Cardiac fibroblast (primary cell): ENCODE results near the gene ITGA7.

Source experiments
- DNase-seq, 2 donors: peaks; one replicate each; pipeline versions ENCODE4 v3.0.0 to v3.0.0-alpha.2; 2010; ENCODE audit warnings: low read depth in 2 of 2
- H3K4me3 ChIP-seq, 2 donors: replicated peaks in 1 of 2; 1 replicate in 1 of 2; 2 replicates in 1 of 2; pipeline ENCODE4 v1.5.1; 2011; ENCODE audit warnings: low read depth in 2 of 2, low read length in 2 of 2, mild to moderate bottlenecking in 2 of 2, moderate library complexity in 1 of 2
- TF ChIP-seq, protein P1 (sequence below): IDR thresholded peaks from one replicate; pipeline ENCODE4 v1.5.1; 2011; ENCODE audit warnings: low read depth, mild to moderate bottlenecking, low read length, inconsistent platforms

ITGA7 gene

DNA sequence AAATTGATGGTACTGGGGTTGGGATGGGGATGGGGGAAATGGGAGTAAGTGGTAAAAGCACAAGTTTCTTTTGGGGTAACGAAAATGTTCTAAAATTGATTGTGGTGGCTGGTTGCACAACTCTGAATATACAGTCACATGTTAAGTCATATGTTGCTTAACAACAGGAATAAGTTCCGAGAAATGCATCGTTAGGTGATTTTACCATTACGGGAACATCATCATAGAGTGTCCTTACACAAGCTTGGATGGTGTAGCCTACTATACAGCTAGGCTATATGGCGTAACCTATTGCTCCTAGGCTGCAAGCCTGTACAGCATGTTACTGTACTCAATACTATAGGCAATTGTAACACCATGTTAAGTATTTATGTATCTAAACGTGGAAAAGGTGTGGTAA lies 31.0 kb downstream of the ITGA7 start:
- H3K4me3 ChIP-seq, result no peak overlapping the region
- no peak for DNase-seq
- TF ChIP-seq, protein P1, sequence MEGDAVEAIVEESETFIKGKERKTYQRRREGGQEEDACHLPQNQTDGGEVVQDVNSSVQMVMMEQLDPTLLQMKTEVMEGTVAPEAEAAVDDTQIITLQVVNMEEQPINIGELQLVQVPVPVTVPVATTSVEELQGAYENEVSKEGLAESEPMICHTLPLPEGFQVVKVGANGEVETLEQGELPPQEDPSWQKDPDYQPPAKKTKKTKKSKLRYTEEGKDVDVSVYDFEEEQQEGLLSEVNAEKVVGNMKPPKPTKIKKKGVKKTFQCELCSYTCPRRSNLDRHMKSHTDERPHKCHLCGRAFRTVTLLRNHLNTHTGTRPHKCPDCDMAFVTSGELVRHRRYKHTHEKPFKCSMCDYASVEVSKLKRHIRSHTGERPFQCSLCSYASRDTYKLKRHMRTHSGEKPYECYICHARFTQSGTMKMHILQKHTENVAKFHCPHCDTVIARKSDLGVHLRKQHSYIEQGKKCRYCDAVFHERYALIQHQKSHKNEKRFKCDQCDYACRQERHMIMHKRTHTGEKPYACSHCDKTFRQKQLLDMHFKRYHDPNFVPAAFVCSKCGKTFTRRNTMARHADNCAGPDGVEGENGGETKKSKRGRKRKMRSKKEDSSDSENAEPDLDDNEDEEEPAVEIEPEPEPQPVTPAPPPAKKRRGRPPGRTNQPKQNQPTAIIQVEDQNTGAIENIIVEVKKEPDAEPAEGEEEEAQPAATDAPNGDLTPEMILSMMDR, result no peak

DNA sequence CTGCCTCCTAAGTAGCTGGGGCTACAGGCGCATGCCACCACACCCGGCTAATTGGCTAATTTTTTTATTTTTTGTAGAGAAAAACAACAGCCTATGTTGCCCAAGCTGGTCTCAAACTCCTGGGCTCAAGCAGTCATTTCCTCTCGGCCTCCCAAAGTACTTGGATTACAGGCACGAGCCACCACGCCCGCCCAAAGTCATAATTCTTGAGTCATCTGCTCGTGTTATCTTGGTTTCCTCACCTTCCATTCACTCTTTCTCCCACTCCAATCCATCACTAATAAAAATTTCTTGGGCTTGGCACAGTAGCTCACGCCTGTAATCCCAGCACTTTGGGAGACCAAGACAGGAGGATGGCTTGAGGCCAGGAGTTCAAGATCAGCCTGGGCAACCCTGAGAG lies 32.0 kb downstream of the ITGA7 start:
- peak; percentile 11 to 31 for DNase-seq
- no peak overlapping the region for H3K4me3 ChIP-seq
- TF ChIP-seq, protein P1, result no peak

DNA sequence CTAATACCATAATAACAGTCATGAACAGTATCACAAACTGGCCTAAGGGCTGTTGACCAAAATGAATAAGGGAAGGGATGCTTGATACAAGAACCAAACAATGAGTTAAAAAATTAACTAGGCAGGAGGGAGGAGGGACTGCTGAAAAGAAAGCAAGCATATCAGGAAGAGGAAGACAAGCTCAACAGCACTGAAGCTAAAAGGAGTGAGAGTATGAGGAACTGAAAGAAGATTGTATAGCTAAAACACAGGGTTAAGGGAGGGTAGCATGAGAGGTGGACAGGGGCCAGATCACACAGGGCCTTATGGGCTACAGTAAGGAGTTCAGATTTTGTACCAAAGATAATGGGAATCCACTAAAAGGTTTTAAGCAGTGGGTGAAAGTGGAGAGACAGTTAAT lies 34.1 kb downstream of the ITGA7 start:
- TF ChIP-seq, protein P1, result no peak
- no peak overlapping the region for H3K4me3 ChIP-seq
- DNase-seq, result no peak

DNA sequence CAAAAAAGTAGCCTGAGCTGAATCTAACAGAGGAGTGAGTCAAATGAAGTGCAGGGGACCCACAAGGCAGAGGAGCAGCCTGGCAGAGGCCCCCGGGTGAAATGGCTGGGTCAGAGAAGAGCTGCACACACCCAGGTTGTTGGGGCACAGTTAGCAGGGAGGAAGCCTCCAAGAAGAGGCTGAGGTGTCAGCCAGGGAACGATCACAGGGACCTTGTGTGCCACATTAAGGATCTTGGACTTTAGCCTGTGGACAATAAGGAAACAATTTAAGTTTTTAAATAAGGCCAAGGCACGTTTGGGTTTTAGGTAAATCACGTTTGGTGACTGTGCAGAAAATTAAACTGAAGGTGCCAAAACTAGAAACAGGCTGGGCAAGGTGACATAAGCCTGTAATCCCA lies 36.0 kb downstream of the ITGA7 start:
- DNase-seq, result no peak
- TF ChIP-seq, protein P1, result no peak
- no peak overlapping the region for H3K4me3 ChIP-seq

DNA sequence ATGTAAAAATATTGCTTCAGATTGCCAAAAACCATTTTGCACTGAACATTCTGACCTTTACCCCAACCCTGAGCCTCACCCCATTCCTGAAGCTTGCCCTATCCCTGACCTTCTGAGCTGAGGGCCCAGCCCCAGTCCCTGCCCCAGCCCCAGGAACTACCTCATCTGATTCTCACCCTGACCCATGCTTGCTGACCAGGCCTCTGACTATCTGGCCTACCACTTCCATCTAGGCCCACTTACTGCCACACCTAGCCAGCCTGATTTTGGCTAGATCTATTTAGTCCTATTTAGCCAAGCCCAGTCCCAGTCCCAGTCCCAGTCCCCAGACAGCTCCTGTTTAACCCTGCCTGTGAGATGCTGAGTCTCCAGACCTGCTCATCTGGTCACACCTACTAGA lies 37.4 kb downstream of the ITGA7 start:
- TF ChIP-seq, protein P1, result no peak
- DNase-seq, result no peak
- H3K4me3 ChIP-seq, result no peak overlapping the region

DNA sequence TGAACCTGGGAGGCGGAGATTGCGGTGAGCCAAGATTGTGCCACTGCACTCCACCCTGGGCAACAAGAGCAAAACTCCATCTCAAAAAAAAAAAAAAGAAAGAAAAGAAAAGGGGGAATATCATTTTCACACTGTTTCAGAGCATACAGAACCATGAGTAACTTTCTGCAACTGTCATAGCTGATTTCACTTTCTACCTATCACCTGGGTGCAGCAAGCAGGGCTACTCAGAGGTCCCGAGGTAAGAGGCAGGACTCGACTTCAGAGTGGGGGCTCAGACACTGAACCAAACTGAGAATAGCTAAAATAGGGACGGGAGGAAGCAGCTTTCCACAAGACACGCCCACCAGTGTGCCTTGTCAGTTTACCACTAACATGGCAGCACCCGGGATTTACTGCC lies 41.2 kb downstream of the ITGA7 start:
- DNase-seq, result no peak
- H3K4me3 ChIP-seq, result no peak overlapping the region
- TF ChIP-seq, protein P1, result no peak

DNA sequence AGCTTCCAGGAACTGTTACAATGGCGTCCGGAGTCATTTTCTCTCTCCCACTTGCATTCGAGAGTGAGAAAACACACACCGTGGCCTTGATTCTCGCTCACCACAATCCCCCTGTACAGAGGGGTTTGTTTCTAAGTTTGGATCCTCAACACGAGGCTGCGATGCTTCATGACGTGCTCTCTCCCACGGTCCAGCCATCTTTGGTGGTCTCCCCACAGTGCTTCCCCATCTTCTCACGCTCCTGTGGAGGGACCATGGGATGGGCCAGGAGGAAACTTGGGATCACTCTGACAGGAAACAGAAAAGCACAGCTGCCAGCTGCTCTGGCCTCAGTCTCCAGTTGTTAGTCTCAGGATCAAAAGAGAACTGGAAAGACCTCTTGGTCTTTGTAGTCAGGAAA lies 42.9 kb downstream of the ITGA7 start:
- no peak for DNase-seq
- TF ChIP-seq, protein P1, result no peak
- no peak overlapping the region for H3K4me3 ChIP-seq
